IPS-18c (cell line): ENCODE results near the gene RASA3.
"Not testable (repeated sequence)": the region's sequence is repeated elsewhere in the genome, so short reads cannot be mapped to it uniquely, and the experiment has no call there.

Source experiments
- H3K4me3 ChIP-seq: 2 replicates; pipeline ENCODE4 v1.7.0; 2013; ENCODE audit warnings: low read depth, mild to moderate bottlenecking, low read length, moderate library complexity; ENCODE audit not compliant: insufficient read depth
- H3K9me3 ChIP-seq: one replicate; pipeline ENCODE4 v1.6.1; 2013; ENCODE audit warnings: mild to moderate bottlenecking, low read length, moderate library complexity; ENCODE audit not compliant: control insufficient read depth, insufficient read depth

The RASA3 gene

DNA sequence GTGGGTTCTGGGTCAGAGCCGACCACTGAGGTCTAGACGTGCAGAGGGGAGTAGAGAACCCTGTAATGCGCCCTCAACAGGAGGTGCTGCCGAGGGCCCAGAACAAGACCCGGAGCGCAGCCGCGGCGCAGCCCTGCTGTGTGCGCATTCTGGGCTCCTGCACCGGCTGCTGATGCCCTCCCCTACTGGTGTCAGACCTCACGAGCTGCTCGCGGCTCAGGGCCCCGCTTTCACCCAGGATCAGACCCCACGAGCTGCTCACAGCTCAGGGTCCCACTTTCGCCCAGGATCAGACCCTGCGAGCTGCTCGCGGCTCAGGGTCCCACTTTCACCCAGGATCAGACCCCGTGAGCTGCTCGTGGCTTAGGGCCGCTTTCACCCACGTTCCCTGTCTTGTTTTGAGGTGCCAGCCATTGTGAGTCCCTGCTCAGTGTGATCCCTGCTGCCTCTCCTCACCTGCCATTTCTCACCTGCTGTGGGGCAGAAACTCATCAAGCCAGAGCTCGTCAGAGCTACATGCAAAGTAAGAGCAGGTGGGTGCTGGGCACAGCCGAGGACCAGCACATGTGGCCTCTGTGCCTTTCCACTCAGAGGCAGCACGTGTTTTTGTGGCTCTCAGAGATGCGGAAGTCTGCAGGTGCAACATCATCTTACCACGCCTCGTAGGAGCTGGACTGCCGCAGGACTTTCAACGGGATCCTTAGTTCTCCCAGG is 111.5 kb downstream of the RASA3 start:
- H3K9me3 ChIP-seq, result no peaks in the 10 kb centered on the region

DNA sequence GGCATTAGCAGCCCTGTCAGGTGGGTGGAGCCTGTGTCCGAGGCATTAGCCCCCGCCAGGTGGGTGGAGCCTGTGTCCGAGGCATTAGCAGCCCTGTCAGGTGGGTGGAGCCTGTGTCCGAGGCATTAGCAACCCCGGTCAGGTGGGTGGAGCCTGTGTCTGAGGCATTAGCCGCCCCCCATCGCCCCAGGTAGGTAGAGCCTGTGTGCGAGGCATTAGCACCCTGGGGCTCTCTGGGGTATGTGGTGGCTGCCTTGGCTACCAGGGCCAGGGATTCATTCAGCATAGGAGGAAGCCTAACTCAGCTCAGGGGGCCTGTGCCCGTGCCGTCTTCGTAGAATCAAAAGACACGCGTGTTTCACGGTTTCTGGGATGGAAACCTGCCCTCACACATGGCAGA is 112.3 kb downstream of the RASA3 start:
- H3K9me3 ChIP-seq, H3K4me3 ChIP-seq: not testable (repeated sequence)

More for the DNA sequence above, 111.5 kb downstream of the RASA3 start:
- no peak overlapping the region for H3K4me3 ChIP-seq

DNA sequence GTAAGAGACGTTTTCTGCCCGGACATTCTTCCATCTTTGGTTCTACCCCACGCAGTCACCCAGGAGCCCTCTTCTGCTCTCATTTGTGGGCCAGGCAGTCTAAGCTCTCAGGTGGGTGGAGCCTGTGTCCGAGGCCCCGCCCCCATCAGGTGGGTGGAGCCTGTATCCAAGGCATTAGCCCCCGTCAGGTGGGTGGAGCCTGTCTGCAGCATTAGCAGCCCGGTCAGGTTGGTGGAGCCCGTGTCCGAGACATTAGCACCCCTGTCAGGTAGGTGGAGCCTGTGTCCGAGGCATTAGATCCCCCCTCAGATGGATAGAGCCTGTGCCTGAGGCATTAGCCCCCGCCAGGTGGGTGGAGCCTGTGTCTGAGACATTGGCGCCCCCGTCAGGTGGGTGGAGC is 113.1 kb downstream of the RASA3 start:
- Histone ChIP-seq H3K4me3 (no peak overlapping the region), H3K9me3 (no peaks in the 10 kb centered on the region)

DNA sequence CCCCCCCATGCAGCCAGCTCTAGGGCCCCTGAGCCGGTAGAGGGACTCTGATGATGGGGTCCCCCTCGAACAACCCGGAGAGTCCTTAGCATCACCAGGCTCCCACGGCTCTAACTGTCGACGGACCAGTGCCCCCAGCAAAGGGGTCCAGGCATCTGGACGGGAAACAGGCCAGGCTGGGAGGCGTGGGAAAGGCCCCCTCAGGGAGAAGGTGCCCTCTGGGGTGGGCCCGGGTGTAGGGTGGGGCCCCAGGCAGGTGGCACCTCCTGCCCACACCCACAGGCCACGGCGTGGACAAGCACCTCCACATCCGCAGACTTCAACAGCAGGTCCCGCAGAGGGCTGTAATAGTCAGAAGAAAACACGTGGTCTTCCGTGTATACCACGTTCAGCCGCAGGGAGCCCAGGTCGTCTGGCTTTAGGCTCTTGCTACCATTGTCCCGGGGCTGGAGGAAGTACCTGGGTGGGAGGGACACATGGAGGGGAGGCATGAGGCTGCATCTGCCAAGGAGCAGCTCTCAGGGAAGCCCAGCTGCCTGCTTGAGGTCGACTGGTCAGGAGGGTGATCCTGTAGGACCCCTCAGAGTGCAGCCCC is 113.9 kb downstream of the RASA3 start:
- no peak overlapping the region for H3K4me3 ChIP-seq

DNA sequence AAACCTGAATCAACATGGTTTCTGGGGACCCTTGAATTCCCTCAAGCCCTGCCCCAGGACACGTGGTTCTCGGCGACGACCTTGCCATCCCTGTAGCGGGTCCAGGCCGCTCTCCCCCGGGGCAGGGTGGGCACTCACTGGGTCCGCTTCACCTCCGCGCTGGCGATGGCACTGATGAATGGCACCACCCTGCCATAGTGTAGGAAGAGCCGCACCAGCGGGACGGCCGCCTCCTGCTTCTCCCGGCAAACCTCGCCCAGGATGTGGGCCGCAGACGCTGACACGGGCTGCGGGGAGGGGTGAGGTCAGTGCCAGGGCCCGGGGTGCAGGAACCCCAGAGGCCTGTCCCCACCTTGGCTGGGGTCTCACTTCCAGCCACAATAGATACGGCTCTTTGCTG is 114.5 kb downstream of the RASA3 start:
- Histone ChIP-seq H3K9me3 (no peaks in the 10 kb centered on the region), H3K4me3 (no peak overlapping the region)

More for the DNA sequence above, 113.9 kb downstream of the RASA3 start:
- no peaks in the 10 kb centered on the region for H3K9me3 ChIP-seq

DNA sequence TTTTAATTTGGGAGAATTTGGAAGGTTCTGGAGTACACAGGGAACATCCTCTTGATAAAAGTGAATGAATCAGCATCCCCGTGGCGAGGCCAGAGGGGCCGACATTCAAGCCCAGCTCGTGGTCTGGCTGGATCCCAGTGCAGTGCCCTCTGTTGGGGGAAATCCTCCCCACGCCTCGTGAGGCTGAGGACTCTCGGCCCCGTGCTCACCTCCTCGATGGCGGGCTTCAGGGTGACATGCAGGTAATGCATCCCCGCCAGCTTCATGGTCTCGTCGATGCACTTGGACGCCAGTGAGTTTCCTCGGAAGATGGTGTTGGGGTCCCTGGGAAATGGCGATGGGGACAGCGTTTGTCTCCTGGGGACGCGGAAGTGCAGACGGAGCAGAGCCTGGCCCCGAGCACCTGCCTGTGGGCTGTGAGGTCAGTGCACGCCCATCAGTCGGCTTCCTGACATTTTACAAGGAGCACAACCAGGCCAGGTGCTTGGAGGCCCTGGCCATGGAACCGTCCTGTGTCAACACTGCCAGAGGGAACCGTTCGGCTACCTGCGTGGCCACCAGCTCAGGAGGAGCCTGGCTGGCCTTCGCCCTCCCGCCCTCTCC is 115.3 kb downstream of the RASA3 start:
- no peak overlapping the region for H3K4me3 ChIP-seq
- no peaks in the 10 kb centered on the region for H3K9me3 ChIP-seq

- no peaks in the 10 kb centered on the region for H3K9me3 ChIP-seq
- H3K4me3 ChIP-seq, result no peak overlapping the region
Measured at GRCh38 chr13:114016321-114017027, 115.9 kb downstream of the RASA3 start.

DNA sequence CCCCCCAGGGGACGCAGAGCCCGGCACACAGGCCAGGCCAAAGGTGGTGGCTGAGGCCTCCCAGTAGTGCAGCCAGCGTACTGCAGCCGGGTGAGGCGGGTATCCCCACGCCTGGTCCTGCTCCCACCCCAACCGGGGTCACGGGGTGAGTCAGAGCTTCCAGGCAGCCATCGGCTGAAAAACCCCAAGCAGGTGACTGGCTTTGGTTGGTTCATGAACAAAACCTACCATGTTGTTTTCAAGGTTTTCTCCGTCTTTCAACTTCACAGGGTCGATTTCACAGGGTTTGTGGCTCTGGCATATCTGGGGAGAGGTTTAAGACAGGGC is 116.5 kb downstream of the RASA3 start:
- Histone ChIP-seq H3K9me3 (no peaks in the 10 kb centered on the region), H3K4me3 (no peak overlapping the region)

- H3K4me3 ChIP-seq, result no peak overlapping the region
- H3K9me3 ChIP-seq, result no peaks in the 10 kb centered on the region
Measured at GRCh38 chr13:114015111-114015968, 117.1 kb downstream of the RASA3 start.

DNA sequence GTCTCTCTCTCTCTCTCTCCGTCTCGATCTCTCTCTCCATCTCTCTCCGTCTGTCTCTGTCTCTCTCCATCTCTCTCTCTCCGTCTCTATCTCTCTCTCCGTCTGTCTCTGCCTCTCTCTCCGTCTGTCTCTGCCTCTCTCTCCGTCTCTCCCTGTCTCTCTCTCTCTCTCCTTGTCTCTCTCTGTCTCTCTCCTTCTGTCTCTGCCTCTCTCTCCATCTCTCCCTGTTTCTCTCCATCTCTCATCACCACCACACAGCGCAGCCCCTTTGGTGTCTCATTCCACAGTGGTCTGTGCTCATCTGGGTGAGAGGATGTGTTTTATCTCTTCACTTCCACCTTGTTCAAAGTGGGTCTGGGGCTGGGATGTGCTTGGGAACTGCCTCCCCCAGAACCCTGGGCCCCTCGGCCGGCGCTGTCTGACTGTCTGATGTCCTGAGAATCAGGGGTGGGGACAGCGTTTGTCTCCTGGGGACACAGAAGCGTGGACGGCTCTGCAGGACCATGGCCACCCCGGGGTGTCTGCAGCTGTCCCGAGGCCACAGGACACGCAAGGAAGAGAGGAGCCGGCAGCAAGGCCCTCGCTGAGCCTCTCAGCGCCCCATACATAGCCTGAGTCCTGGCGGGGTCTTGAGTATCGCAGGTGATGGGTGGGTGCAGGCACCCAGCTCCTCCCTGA is 118.3 kb downstream of the RASA3 start:
- no peak overlapping the region for H3K4me3 ChIP-seq
- H3K9me3 ChIP-seq, result no peaks in the 10 kb centered on the region

- no peak overlapping the region for H3K4me3 ChIP-seq
- H3K9me3 ChIP-seq, result no peaks in the 10 kb centered on the region
Measured at GRCh38 chr13:114013336-114013735, 119.1 kb downstream of the RASA3 start.

DNA sequence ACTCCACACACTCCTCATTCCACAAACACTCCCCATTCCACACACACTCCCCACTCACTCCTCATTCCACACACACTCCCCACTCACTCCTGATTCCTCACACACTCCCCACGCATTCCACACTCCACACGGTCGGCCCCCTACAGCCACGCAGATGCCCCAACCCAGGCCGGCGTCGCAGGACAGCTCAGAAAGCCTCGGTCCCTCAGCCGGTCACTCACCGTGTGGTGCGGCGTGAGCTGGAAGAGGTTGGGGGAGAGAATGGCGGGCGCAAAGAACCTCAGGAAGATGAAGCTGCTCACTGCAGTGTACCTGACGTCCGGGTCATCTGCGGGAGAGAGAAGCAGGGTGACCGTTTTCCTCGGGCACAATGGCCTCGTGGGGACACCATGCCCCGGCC is 119.5 kb downstream of the RASA3 start:
- no peaks in the 10 kb centered on the region for H3K9me3 ChIP-seq
- H3K4me3 ChIP-seq, result no peak overlapping the region

DNA sequence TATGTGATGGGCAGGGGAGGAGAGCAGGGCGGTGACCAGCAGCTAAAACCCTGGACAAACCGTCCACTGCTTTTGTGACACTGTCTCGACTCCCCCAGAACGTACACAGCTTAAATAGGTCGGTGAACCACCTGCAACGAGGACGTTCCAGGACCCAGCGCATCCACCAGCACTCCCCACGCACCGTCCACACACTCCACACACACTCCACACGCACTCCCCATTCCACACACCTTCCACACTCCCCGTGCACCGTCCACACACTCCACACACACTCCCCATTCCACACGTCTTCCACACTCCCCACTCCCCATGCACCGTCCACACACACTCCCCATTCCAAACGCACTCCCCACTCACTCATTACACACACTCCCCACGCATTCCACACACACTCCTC is 120.3 kb downstream of the RASA3 start:
- Histone ChIP-seq H3K4me3 (no peak overlapping the region), H3K9me3 (no peaks in the 10 kb centered on the region)

DNA sequence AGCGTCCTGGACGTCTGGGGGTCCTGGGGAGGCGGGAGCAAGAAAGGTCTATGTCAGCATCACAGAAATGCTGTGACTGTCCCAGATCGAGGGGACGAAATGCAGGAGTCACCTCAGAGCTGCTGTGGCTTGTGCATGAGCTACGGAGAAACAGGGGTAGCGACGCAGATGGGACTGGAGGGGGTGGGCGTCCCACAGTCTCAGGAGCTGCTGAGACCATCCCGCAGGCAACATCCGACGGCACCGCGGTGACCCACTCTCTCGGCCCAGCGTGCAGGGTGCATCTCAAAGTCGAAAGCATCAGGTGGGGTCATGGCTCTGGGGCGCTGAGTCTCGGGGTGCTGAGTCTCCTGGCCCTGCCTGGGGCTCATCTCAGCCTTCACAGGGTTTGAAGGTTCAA is 121.2 kb downstream of the RASA3 start:
- H3K4me3 ChIP-seq, result no peak overlapping the region
- no peaks in the 10 kb centered on the region for H3K9me3 ChIP-seq

DNA sequence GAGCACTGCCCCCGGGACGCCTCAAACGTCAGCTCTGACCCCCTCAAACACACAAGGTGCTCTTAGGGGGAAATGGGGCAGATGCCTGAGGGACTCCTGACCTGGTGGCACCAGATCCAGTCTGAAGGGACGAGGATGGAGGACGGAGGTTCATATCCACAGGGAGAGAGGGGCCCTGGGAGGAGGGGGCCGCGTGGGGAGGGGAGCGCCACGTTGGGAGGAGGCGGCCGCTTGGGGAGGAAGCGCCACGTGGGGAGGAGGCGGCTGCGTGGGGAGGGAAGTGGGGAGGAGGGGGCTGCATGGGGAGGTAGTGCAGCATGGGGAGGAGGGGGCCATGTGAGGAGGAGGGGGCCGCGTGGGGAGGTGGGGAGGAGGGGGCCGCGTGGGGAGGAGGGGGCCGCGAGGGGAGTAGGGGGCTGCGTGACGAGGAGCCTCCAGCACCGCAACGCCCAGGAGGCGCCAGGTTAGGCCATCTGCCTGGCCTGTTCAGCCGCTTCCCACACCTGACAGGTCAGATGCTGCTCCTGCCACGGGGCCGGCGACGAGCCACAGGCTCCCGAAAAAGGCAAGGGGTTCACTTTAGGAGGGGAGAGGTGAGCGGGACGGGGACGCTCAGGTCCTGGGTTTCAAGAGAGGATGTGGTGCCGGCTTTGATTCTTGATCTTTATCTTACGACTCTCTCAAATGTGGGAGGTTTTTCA is 121.9 kb downstream of the RASA3 start:
- no peaks in the 10 kb centered on the region for H3K9me3 ChIP-seq
- no peak overlapping the region for H3K4me3 ChIP-seq

DNA sequence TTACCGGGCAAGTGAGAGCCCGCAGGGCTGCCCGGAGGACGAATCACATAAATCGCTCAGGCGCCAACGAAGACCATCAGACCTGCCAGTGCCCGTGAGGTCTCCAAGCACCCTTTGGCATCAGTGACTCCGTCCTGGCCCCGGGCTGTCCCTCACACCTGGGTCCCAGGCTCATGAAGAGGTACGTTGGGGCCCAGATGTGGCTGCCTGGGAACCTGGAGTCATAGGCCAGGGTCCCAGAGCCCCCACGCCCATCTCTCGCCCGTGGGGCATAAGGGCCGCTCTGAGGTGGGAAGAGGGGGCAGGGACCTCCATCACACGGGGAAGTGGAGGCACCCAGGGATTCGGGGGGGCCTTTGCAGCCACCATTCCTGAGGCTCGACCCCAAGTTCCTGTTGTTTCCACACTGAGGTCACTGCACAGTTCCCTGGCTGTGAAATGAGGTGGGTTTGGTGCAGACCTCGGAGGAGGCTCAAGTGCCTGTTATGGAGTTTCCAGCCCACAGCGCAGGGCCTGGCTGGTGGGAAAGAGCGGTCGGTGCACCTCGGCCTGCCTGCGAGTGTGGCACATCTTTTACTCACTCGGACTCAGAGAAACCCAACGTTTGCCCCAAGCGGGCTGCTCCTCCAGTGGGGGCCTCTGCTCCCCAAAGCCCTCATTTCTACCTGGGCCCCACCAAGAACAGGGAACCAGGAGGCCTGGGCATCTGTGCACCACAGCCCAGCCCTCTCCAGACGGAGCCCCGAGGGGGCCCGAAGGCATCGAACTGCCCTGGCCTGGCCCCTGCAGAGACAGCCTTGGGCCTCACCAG is 122.6 kb downstream of the RASA3 start:
- no peak overlapping the region for H3K4me3 ChIP-seq

More for the DNA sequence above, 122.6 kb downstream of the RASA3 start:
- H3K9me3 ChIP-seq, result no peaks in the 10 kb centered on the region
